HEK293 (cell line): Measurements from ENCODE around the gene GHITM.

ENCODE experiments used
- KLF9 ChIP-seq: fragments of 450-650 bp; formaldehyde crosslinking; IDR thresholded peaks from 2 replicates; pipeline ENCODE4 v1.5.1; 2016; ENCODE audit warnings: missing biosample characterization, missing genetic modification characterization, low read depth
- TF ChIP-seq, protein P1 (sequence below): fragments of 450-650 bp; formaldehyde crosslinking; IDR thresholded peaks from 2 replicates; pipeline ENCODE4 v1.5.1; 2016; ENCODE audit warnings: missing biosample characterization, missing genetic modification characterization

- TF ChIP-seq KLF9, result no peak
- TF ChIP-seq, protein P1, sequence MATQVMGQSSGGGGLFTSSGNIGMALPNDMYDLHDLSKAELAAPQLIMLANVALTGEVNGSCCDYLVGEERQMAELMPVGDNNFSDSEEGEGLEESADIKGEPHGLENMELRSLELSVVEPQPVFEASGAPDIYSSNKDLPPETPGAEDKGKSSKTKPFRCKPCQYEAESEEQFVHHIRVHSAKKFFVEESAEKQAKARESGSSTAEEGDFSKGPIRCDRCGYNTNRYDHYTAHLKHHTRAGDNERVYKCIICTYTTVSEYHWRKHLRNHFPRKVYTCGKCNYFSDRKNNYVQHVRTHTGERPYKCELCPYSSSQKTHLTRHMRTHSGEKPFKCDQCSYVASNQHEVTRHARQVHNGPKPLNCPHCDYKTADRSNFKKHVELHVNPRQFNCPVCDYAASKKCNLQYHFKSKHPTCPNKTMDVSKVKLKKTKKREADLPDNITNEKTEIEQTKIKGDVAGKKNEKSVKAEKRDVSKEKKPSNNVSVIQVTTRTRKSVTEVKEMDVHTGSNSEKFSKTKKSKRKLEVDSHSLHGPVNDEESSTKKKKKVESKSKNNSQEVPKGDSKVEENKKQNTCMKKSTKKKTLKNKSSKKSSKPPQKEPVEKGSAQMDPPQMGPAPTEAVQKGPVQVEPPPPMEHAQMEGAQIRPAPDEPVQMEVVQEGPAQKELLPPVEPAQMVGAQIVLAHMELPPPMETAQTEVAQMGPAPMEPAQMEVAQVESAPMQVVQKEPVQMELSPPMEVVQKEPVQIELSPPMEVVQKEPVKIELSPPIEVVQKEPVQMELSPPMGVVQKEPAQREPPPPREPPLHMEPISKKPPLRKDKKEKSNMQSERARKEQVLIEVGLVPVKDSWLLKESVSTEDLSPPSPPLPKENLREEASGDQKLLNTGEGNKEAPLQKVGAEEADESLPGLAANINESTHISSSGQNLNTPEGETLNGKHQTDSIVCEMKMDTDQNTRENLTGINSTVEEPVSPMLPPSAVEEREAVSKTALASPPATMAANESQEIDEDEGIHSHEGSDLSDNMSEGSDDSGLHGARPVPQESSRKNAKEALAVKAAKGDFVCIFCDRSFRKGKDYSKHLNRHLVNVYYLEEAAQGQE (tag by site-specific recombination), result no peak
Observed at GRCh38 chr10:84176351-84176750, 37.0 kb downstream of the GHITM start.
